GM13976 (cell line): ENCODE measurements around the gene ANO9.

Source experiments
- DNase-seq: peaks from one replicate; pipeline ENCODE4 v3.0.0; 2012; ENCODE audit warnings: low spot score
- in situ Hi-C: fragments of 300-500 bp; cut with MboI; formaldehyde crosslinking; loops from one replicate; pipeline ENCODE4 v1.12.0; 2022; ENCODE audit warnings: low sequenced_read_pairs, mixed read lengths, inconsistent platforms; ENCODE audit not compliant: unreplicated experiment
- TF ChIP-seq, protein P1 (sequence below): IDR thresholded peaks from 2 replicates; pipeline ENCODE4 v1.5.1; 2012; ENCODE audit warnings: borderline replicate concordance, mild to moderate bottlenecking; ENCODE audit not compliant: insufficient read depth; ENCODE audit errors: extremely low read depth, missing control alignments, control extremely low read depth

The ANO9 gene

GRCh38 chr11:400241-400689 lies 41.5 kb downstream of the ANO9 start:
- TF ChIP-seq, protein P1, sequence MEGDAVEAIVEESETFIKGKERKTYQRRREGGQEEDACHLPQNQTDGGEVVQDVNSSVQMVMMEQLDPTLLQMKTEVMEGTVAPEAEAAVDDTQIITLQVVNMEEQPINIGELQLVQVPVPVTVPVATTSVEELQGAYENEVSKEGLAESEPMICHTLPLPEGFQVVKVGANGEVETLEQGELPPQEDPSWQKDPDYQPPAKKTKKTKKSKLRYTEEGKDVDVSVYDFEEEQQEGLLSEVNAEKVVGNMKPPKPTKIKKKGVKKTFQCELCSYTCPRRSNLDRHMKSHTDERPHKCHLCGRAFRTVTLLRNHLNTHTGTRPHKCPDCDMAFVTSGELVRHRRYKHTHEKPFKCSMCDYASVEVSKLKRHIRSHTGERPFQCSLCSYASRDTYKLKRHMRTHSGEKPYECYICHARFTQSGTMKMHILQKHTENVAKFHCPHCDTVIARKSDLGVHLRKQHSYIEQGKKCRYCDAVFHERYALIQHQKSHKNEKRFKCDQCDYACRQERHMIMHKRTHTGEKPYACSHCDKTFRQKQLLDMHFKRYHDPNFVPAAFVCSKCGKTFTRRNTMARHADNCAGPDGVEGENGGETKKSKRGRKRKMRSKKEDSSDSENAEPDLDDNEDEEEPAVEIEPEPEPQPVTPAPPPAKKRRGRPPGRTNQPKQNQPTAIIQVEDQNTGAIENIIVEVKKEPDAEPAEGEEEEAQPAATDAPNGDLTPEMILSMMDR: no peak
- in situ Hi-C loops: no loop called here
- DNase-seq: no peak

- TF ChIP-seq, protein P1: no peak
- no peak for DNase-seq
- in situ Hi-C loops: no loop called here
Measured at GRCh38 chr11:399731-400211, 42.0 kb downstream of the ANO9 start.

- DNase-seq: no peak
- TF ChIP-seq, protein P1: no peak
Measured at GRCh38 chr11:398826-399225, 43.0 kb downstream of the ANO9 start.

DNA sequence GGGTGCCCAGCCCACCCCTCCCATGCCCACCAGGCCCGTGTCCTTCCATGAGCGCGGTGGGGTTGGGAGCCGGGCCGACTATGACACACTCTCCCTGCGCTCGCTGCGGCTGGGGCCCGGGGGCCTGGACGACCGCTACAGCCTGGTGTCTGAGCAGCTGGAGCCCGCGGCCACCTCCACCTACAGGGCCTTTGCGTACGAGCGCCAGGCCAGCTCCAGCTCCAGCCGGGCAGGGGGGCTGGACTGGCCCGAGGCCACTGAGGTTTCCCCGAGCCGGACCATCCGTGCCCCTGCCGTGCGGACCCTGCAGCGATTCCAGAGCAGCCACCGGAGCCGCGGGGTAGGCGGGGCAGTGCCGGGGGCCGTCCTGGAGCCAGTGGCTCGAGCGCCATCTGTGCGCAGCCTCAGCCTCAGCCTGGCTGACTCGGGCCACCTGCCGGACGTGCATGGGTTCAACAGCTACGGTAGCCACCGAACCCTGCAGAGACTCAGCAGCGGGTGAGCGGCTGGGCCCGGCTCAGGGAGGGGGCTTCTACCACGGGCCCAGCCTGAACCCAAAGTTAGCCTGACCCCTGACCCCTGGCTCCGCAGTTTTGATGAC lies 44.8 kb downstream of the ANO9 start:
- TF ChIP-seq, protein P1: peak; percentile 46
- in situ Hi-C loops: no loop called here
- peak; percentile 92 for DNase-seq

More at GRCh38 chr11:398826-399225, 43.0 kb downstream of the ANO9 start:
- in situ Hi-C loops: no loop called here

DNA sequence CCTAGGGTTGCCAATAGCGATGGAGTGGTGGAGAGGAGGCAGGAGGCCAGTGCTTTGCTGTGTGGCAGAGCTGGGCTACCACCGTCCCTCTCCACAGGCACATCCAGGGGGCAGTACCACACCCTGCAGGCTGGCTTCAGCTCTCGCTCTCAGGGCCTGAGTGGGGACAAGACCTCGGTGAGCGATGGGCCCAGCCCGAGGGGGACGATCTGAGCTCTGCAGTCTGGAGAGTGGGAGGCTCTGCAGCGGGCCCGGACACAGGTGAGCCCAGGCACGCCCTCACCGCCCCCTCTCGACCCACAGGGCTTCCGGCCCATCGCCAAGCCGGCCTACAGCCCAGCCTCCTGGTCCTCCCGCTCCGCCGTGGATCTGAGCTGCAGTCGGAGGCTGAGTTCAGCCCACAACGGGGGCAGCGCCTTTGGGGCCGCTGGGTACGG lies 45.3 kb downstream of the ANO9 start:
- in situ Hi-C loops: no loop called here
- TF ChIP-seq, protein P1: no peak
- DNase-seq: no peak

DNA sequence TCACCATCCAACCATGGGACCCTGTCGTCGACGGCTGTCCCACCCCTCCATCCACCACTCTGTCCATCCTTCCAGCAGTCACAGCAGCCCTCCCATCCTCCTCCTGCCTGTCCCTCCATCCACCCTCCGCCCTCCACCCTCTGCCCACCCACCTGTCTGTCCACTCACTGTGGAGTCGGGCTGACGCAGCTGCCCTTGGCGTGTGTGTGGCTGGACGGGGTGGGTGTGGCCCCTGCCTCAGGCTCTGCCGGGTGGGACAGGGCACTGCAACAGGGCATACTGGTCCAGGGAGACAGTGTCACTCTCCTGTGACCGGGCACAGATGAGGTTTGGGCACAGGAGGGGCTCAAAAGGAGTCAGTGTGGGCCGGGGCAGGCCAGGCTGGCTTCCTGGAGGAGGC lies 45.9 kb downstream of the ANO9 start:
- TF ChIP-seq, protein P1: no peak
- DNase-seq: no peak
- in situ Hi-C loops: no loop called here
